GM21381 (cell line): ENCODE data around the gene CCR8.

ENCODE experiments used
- ATAC-seq: cut with Tn5 transposase; IDR thresholded peaks from one replicate; pipeline ENCODE4 v1.9.1; 2021; ENCODE audit warnings: mild to moderate bottlenecking, moderate library complexity; ENCODE audit not compliant: unreplicated experiment

Gene CCR8

GRCh38 chr3:39329493-39329892, at the start of gene CCR8:
Gene CCR8 (plus strand): TSS chr3:39329709. CDS start chr3:39332332, 2,623 bp downstream.
- no peak for ATAC-seq

GRCh38 chr3:39279745-39280517, 49.6 kb upstream of the CCR8 start, which contains the start of gene CX3CR1:
Gene CX3CR1 (minus strand): TSS chr3:39280036. CDS start chr3:39266509, 13,527 bp downstream.
- ATAC-seq: no peak

- ATAC-seq: no peak
These were observed 48.9 kb upstream of the CCR8 start for GRCh38 chr3:39280571-39280970.

- ATAC-seq: no peak
These were observed 48.0 kb upstream of the CCR8 start for GRCh38 chr3:39281533-39281932.

GRCh38 chr3:39282057-39282456, 47.5 kb upstream of the CCR8 start:
- ATAC-seq: no peak

- ATAC-seq: no peak
These were observed 45.0 kb upstream of the CCR8 start for GRCh38 chr3:39284457-39284881.

GRCh38 chr3:39285332-39285731, 44.2 kb upstream of the CCR8 start:
- ATAC-seq: no peak

- ATAC-seq: no peak
These were observed 42.7 kb upstream of the CCR8 start for GRCh38 chr3:39286771-39287170.

- ATAC-seq: no peak
These were observed 42.0 kb upstream of the CCR8 start for GRCh38 chr3:39287216-39288164.

GRCh38 chr3:39288300-39288808, 41.2 kb upstream of the CCR8 start:
- ATAC-seq: peak; percentile 97

- no peak for ATAC-seq
These were observed 40.4 kb upstream of the CCR8 start for GRCh38 chr3:39289107-39289506.

GRCh38 chr3:39290255-39290654, 39.3 kb upstream of the CCR8 start:
- ATAC-seq: no peak

- ATAC-seq: no peak
These were observed 37.6 kb upstream of the CCR8 start for GRCh38 chr3:39291903-39292329.

GRCh38 chr3:39292961-39293360, 36.5 kb upstream of the CCR8 start:
- ATAC-seq: no peak

GRCh38 chr3:39294446-39295183, 34.9 kb upstream of the CCR8 start:
- peak; percentile 5 for ATAC-seq

GRCh38 chr3:39295184-39295775, 34.2 kb upstream of the CCR8 start:
- ATAC-seq: peak; percentile 68

- no peak for ATAC-seq
These were observed 33.1 kb upstream of the CCR8 start for GRCh38 chr3:39296197-39297077.

GRCh38 chr3:39299279-39299678, 30.2 kb upstream of the CCR8 start:
- no peak for ATAC-seq

- no peak for ATAC-seq
These were observed 27.3 kb upstream of the CCR8 start for GRCh38 chr3:39302178-39302577.
